Stimulated activated CD8-positive, alpha-beta memory T cell treated with anti-CD3 and anti-CD28 coated beads, Interleukin-15, amount 100 ng/mL, for 1 hour (primary cell): ENCODE results near the gene BRMS1L.
"Not testable (repeated sequence)": the region's sequence is repeated elsewhere in the genome, so short reads cannot be mapped to it uniquely, and the experiment has no call there.

ENCODE experiments used
- DNase-seq: peaks from one replicate; pipeline ENCODE4 v3.0.0-alpha.2; 2020; ENCODE audit warnings: low read depth

The BRMS1L gene, protein sequence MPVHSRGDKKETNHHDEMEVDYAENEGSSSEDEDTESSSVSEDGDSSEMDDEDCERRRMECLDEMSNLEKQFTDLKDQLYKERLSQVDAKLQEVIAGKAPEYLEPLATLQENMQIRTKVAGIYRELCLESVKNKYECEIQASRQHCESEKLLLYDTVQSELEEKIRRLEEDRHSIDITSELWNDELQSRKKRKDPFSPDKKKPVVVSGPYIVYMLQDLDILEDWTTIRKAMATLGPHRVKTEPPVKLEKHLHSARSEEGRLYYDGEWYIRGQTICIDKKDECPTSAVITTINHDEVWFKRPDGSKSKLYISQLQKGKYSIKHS

DNA sequence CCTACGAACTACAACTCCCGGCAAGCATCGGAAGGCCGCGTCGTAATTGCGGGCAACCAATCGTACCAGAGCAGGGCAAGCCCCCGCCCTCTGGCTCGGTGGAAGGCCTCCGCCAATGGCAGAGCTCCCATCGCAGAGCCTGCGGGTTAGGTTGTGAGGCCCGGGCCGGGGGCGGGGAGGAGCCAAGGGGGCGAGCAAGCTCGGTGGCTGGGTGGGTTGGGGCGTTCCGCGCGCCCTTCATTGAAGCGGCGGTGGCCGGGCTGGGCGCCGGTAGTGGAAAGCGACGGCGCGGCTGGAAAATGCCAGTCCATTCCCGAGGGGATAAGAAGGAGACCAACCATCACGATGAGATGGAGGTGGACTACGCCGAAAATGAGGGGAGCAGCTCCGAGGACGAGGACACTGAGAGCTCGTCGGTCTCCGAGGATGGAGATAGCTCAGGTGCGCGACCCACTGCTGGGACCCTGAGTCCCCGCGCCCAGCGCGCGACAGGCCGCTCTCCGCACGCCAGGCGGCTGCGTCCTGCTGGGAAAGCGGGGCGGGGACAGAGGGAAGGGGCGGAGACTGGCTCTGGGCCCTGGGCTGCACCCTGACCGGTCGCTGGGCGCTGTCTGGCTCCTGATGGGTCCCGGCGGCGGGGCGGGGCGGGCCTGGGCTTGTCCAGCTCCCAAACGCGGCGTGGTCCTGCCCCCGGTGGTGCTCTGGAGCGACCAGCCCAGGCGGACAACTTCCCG is at the start of gene BRMS1L:
TSS of gene BRMS1L (plus strand) at position 121 of the 734 bp plus-strand sequence. CDS start at position 300, 179 bp downstream.
- DNase-seq, result peak; percentile 90

DNA sequence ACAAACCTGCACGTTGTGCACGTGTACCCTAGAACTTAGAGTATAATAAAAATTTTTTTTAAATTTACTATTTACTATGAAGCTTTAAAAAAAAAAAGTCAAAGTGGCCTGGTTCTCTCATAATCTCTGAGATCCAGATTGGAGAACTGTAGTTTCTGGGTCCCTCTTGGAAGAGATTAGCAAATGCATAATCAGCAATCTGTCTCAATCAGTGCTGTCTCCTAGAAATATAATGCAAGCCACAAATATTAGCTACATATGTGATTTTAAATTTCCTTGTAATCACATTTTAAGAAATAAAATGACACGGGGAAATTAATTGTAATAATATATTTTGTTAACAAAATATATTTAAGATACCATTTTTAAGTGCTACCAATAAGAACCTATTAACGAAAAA is 49.3 kb upstream of the BRMS1L start:
- DNase-seq, result no peak

DNA sequence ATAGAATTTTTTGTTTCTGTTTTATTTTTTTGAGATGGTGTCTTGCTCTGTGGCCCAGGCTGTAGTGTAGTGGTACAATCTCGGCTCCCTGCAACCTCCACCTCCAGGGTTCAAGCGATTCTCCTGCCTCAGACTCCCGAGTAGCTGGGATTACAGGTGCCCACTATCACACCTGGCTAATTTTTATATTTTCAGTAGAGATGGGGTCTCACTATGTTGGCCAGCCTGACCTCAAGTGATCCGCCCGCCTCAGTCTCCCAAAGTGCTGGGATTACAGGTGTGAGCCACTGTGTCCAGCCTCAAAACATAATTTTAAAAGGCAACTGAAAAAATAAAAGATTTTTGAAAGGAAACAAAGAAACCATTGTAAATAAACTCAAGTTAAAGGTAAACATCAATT is 48.6 kb upstream of the BRMS1L start:
- DNase-seq, result not testable (repeated sequence)

DNA sequence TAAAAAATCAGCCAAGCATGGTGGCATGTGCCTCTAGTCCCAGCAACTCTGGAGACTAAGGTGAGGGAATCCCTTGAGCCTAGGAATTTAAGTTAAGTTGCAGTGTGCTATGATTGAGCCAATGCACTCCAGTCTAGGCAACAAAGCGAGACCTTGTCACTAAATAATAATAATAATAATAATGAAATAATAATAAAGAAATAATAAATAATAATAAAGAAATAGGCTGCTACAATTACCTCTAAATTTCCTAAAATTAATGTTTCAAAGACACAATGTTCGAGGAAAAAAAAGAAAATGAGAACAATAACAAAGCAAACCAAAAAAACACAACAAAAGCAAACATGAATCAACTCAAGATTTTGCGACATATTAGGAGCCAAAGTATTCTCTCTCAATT is 46.8 kb upstream of the BRMS1L start:
- DNase-seq, result no peak

DNA sequence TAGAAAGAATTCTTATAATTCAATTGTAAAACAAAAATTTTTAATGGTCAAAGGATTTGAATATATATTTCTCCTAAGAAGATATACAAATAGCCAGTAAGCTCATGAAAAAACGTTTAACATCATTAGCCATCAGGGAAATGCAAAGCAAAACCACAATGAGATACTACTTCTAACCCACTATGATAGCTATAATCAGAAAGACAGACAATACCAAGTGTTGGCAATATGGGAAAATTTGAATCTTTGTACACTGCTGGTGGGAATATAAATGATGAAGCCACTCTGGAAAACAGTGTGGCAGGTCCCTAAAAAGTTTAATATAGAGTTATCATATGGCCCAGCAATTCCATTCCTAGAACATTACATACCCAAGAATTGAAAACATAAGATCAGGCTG is 42.4 kb upstream of the BRMS1L start:
- no peak for DNase-seq

DNA sequence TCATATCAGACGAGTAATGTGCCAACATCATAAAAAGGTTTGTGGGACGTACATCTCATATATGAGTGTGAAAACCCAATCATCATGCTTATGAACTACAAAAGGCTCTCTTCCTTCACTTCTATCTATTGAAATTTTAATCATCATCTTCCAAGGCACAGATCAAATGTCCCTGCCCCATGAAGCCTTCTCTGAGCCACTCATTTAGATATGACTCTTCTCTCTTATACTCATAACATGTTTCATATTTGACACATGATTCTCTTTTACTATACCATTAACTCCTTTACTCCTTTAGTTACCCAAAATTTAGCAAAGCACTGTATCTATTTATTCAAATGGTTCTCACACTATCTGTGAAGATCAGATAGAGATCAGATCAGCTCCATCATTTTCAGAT is 39.3 kb upstream of the BRMS1L start:
- DNase-seq, result no peak

DNA sequence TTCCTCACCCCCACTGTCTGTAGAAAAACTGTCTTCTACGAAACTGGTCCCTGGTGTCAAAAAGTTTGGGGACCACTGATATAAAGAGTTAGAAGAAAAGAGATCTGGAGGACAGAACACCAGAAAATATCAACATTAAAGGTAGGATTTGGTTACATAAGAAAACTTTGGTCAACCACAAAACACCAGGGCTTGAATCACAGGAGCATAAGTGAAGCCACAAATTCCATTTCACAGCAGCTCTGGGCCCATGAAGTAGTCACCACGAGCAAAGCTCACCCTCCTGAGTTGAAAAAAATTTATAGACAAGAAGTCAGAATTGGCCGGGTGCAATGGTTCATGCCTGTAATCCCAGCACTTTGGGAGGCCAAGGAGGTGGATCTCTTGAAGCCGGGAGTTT is 36.5 kb upstream of the BRMS1L start:
- DNase-seq, result no peak

DNA sequence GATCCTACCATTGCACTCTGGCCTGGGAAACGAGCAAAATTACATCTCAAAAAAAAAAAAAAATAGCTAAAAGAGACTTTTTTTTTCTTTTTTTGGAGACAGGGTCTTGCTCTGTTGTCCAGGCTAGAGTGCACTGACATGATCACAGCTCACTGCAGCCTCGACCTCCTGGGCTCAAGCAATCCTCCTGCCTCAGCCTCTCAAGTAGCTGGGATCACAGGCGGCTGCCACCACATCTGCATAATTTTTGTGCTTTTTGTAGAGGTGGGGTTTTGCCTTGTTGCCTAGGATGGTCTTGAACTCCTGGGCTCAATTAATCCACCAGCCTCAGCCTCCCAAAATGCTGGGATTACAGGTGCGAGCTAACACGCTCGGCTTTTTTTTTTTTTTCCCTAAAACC is 28.3 kb upstream of the BRMS1L start:
- DNase-seq, result no peak

DNA sequence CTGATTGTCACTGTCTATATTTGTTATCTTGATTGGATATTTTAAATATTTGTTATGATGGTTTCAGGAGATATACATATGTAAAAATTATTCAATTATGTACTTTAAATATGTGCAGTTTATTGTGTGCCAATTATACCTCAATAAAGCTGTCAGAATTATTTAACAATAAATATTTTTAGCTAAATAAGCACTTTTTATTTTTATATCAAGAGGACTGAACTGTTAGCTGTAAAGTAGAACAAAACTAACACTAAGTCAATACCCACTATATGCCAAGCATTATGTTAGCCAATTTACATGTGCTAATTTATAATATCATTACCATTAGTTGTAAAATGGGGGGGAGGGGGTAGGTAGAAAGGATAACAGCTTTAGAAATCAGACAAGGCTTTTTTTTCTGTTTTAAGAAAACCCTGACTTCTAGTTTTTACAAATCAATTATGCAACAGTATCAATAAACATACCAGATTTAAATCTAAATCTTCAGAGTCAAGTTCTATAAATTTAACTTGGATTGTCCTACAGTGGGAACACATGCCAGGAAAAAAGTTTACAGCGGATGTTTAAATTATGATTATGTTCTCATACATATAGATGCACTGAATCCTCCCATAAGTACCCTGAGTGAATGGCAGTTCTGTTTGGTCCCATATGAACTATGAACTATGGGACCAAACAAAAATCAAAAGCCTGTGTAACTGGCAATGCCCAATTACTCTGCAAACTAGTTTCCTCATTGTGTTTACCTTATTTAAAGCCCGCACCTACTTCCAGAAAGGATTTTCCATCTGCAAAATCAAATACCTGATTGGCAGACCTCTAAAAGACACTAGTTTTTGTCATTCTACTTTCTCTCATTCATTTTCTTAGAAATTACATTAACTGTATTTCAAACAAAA is 19.9 kb upstream of the BRMS1L start:
- no peak for DNase-seq

DNA sequence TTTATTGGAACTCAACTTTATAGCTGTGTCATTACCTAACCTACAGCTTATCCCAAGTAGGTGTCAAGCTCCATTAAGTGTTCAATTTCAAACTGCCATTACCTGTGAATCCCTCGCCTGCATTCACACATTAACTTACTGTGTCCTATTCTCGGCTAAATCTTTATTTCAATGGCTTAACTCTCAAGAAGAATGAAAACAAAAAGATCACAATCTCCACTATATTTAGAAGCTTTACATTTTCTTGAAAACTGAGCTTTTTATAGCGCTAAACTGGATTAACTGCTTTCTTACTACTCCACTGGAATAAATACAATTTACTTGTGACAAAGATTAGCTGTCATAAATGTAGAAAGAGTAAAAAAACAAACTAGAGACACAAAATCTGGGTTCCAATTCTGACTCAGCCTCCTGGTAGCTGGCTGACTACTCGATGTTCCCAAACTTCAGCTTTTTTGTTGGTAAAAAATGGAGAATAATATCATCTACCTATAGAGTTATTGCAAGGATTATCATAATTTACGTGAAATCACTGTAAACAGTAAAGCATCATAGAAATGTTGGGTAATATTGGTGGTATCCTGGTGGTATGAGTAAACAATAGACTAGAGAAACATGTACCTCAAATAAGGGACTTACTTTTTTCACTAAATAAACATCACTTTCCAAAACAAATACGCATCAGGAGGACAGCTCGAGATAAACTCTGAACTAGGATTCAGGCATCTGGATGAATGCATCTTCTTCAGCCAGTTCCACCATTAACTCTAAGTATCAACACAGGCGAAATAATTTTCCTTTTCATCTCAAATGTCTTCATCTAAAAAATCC is 18.8 kb upstream of the BRMS1L start:
- no peak for DNase-seq

DNA sequence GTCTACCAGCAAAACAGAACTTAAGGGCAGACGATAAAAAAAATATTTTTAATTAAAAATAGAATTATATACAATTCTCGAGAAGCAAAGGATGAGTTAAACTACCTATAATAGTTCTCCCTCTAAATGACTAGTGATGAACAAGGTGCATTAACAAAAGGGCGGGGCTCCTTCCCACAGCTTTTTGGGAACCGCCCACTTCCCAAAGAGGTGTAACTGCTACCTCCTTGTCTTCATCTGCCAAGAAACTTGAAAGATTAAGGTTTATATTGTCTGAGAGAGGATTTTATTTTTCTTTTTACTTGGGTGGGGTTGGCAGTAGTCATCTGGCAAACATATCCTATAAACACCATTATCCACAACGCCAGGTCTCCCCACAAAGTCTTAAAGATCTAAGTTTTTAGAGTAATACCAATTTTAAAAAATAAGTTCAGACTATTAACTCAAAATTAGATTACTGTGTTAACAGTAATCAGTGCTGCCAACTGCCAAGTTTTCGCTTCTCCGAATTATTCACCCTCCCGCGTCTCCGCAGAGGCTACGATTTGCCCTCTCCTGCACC is 18.0 kb upstream of the BRMS1L start:
- DNase-seq, result no peak

DNA sequence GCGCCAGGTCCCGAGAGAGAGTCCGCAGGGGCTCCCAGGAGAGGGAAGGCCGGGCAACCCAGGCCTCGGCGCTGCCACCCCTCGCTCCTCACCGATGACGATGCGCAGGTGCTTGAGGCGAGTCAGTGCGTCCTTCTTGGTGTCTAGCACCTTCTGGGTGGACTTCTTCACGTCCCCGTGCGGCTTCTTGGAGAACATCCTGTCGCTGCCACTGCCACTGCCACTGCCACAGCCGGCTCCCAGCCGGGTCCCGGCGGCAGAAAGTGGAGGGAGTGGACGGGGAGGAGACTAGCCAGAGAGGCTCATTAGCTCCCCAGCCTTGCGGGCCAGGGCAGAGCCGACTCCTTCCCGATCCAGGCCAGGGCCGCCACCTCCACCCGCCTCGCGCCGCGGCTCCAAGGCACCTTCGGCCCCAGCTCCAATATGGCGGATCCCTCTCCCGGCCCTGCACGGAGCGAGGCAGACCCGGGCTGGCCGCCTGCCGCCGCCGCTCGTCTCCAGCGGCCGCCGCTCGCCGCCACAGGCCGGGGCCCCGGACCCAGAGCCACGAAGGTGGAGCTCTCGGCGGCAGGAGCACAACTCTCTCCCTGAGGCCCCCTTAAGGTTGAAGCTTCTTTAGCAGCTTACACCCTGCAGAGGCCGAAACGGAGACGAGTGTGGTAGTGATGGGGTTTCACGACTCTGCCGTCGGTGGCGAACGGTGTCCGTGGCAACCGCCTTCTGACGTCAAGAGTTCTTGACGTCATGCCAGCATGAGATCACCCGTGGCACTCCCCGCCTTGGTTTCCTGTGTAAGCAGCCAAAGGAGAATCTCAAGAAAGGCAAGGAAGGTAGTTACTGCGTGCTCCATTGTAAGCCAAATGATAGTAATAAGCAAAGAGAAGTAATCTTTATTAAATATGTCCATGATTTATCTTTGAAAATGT is 17.2 kb upstream of the BRMS1L start, which contains the start of gene RALGAPA1:
TSS of gene RALGAPA1 (minus strand) at position 658 of the 926 bp plus-strand sequence. CDS start at position 198, 460 bp downstream.
- DNase-seq, result peak; percentile 84

DNA sequence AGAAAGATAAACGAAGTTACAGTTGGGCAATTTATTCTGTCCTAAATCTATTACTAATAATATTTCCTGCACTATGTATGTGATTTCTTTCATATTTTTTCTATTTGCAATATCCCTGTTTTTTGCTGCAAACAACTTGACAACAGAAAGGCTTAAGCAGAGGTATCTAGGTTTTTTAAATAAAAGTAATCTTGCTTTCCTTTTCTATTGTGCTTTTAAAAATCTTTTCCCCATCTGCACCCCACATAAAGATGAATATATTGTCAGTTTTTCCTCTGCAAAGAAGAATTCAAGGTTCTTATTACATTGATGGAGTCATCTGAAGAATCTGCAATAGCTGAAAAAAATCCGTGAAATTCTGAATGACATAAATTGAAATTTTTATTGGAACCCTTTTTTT is 16.5 kb upstream of the BRMS1L start:
- no peak for DNase-seq

DNA sequence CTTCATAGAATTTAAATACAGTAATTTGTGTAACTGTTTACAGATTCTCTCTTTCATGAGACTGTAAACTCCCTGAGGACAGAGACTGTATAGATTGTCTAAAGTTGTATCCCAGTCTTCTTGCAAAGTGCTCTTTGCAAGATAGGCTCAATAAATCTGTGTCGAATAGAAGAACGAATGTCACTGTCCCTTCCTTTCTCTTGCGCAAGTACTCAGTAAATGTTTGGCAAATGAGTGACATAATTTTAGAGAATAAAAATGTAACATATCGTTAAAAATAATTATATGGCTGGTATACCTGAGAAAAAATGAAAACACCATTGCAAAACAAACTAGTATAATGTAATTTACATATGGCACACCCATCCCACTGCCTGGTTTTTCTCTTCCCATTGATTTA is 15.2 kb upstream of the BRMS1L start:
- DNase-seq, result no peak

DNA sequence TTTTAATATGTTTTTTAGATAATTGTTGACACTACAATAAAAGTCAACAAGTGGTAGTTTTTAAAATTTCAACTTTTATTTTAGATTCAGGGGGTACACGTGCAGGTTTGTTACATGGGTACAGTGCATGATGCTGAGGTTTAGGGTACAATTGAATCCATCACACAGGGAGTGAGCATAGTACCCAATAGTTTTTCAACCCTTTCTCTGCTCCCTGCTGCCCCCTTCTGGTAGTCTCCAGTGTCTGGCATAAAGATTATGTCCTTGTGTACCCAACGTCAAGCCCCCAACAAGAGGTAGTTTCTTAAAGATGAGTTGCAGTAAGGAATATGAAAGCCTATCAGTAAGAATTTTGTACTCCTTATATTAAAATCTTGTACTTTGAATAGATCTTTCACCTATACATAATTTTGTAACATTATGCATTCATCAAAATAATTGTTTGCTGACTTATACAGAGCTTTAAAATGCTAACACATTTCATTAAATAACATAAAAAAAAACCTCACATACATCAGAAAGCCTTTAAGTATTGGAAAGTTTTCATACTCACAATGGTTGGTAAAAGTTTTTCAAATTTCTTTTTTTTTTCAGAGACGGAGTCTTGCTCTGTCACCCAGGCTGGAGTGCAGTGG is 11.7 kb upstream of the BRMS1L start:
- DNase-seq, result peak; percentile 82

DNA sequence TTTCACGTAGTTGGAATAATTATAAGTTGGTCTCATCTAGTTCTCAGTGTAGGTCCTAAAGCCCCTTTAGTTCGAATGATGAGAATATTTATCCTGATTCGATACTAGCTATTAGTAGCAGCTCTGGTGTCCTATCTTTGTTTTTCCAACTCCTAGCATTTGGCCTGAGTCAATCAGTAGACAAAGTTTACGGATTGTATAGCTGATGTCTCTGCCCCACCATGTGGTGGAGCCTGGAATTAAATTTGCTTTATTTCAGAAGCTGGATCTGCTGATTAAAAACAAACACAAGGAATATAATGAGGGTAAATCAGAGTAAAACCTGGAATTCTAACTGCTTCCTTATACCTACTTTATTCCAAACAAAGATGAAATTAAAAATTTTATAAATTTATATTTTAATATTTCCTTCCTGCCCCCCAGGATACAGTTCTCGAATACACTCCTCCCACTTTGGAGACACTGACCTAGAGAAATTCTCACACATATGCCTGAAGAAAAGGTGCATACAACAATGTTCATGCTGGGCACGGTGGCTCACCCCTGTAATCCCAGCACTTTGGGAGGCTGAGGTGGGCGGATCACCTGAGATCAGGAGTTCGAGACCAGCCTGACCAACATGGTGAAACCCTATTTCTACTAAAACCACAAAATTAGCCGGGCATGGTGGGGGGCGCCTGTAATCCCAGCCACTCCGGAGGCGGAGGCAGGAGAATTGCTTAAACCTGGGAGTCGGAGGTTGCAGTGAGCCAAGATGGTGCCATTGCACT is 7.6 kb upstream of the BRMS1L start:
- DNase-seq, result no peak

DNA sequence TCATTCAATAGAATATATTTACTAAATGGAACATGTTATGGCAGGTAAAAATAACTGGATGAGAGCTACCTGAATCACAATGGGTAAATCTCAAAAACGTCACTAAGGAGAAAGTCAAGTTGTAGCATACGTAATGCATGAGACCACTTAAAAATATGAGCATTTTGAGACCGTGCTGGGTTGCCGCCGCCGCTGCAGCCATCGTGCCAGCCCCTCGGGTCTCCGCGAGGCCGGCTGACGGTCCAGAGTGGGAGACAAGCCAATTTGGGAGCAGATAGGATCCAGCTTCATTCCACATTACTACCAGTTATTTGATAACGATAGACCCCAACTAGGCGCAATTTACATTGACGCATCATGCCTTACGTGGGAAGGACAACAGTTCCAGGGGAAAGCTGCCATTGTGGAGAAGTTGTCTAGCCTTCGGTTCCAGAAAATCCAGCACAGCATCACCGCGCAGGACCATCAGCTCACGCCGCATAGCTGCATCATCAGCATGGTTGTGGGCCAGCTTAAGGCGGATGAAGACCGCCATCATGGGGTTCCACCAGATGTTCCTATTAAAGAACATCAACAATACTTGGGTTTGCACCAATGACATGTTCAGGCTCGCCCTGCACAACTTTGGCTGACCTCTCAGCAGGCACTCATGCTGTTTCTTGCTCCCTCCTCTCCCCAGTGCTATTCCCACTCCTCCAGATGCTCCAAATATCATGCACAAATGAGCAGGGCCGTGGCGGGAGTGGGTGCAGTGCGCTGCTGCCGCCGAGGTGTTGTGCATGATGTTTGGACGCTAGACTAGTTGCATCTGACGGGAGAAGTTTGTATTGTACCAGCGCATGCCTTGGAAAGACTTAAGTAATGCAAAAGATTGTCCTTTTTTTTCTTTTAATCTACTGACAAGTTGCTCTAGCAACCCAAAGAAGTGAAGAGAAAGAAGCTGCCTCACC is 6.3 kb upstream of the BRMS1L start:
- no peak for DNase-seq
